PC-9 (cell line): ENCODE data around the gene EIF3K. TPM values are rescaled to one million over a fixed set of nuclear protein-coding genes. Genes with fewer than 3 reads are reported as not detected.

ENCODE experiments used
- BruUV-seq: library from RNA; stranded (reverse); fragments of 400-500 nt; replicated peaks from 2 replicates; lab custom pipeline; 2021; lab: Mats Ljungman, UMichigan
- CTCF ChIA-PET: fragments of 300-600 bp; sonication (Branson Sonifier 250); formaldehyde crosslinking; loops from one replicate; lab custom pipeline; 2022; ENCODE audit warnings: antibody characterized with exemption; lab: Charles Lee
- POLR2A ChIA-PET: fragments of 300-600 bp; sonication (Branson Sonifier 250); formaldehyde crosslinking; loops from one replicate; lab custom pipeline; 2022; ENCODE audit warnings: antibody characterized with exemption; ENCODE audit not compliant: unreplicated experiment; lab: Charles Lee
- DNase-seq, 2 experiments: peaks; one replicate each; pipeline versions ENCODE4 v3.0.0 to v3.0.0-alpha.2; 2015 to 2022; ENCODE audit warnings: mixed read lengths in 1 of 2
- H2AFZ ChIP-seq: fragments of 200-600 bp; sonication (generic); 2 replicates; pipeline ENCODE4 v1.8.1; 2017; ENCODE audit warnings: antibody characterized with exemption
- H3F3A ChIP-seq: fragments of 200-600 bp; sonication (generic); 2 replicates; pipeline ENCODE4 v1.8.1; 2017; ENCODE audit warnings: antibody characterized with exemption, mild to moderate bottlenecking, low read depth; ENCODE audit not compliant: insufficient read depth
- H3K27ac ChIP-seq: fragments of 200-600 bp; sonication (generic); 2 replicates; pipeline ENCODE4 v1.6.1; 2016; ENCODE audit warnings: mixed run types
- H3K27me3 ChIP-seq: fragments of 200-600 bp; sonication (generic); 2 replicates; pipeline ENCODE4 v1.6.1; 2016; ENCODE audit warnings: low read depth, mixed run types; ENCODE audit not compliant: insufficient read depth
- H3K36me3 ChIP-seq: fragments of 200-600 bp; sonication (generic); 2 replicates; pipeline ENCODE4 v1.6.1; 2016; ENCODE audit warnings: low read depth, mixed run types
- H3K4me1 ChIP-seq: fragments of 200-600 bp; sonication (generic); replicated peaks from 2 replicates; pipeline ENCODE4 v1.6.1; 2016; ENCODE audit warnings: mixed run types; ENCODE audit not compliant: insufficient read depth
- H3K4me2 ChIP-seq: fragments of 200-600 bp; sonication (generic); 2 replicates; pipeline ENCODE4 v1.6.1; 2017; ENCODE audit warnings: mixed run types
- H3K4me3 ChIP-seq: fragments of 200-600 bp; sonication (generic); 2 replicates; pipeline ENCODE4 v1.6.1; 2016; ENCODE audit warnings: mixed run types
- H3K79me2 ChIP-seq: fragments of 200-600 bp; sonication (generic); 2 replicates; pipeline ENCODE4 v1.6.1; 2017; ENCODE audit warnings: low read depth, mixed run types
- H3K9me2 ChIP-seq: fragments of 200-600 bp; sonication (generic); 2 replicates; pipeline ENCODE4 v1.8.1; 2017; ENCODE audit warnings: mild to moderate bottlenecking; ENCODE audit not compliant: insufficient read depth
- H3K9me3 ChIP-seq: fragments of 200-600 bp; sonication (generic); 2 replicates; pipeline ENCODE4 v1.8.1; 2016; ENCODE audit warnings: low read depth; ENCODE audit not compliant: insufficient read depth
- H4K20me1 ChIP-seq: fragments of 200-600 bp; sonication (generic); 2 replicates; pipeline ENCODE4 v1.8.1; 2017; ENCODE audit not compliant: insufficient read depth
- CTCF ChIP-seq: fragments of 200-600 bp; sonication (generic); conservative IDR thresholded peaks from 2 replicates; pipeline ENCODE4 v1.6.1; 2017; ENCODE audit warnings: mixed run types, antibody characterized with exemption, mild to moderate bottlenecking, moderate library complexity
- EZH2 ChIP-seq: fragments of 200-600 bp; sonication (generic); IDR thresholded peaks from 2 replicates; pipeline ENCODE4 v1.8.0; 2017; ENCODE audit warnings: antibody characterized with exemption, low read depth
- intact Hi-C: fragments of 100-400 bp; cut with micrococcal nuclease; formaldehyde crosslinking; loops from one replicate; pipeline ENCODE4 v1.10.0; 2022; ENCODE audit not compliant: unreplicated experiment
- total RNA-seq: library from RNA; stranded (reverse); gene quantifications from 2 replicates; pipeline ENCODE4 v1.2.3, GENCODE V29; 2021

Gene EIF3K
- total RNA-seq, 1 experiment from 2014 or later: 230 TPM

GRCh38 chr19:38661996-38662395 is 43.0 kb downstream of the EIF3K start:
- no TSS peak for BruUV-seq
- peaks cover 97% of the 10 kb centered on the region for H3K4me1 ChIP-seq
- TF ChIP-seq CTCF (no peak), EZH2 (no peak)
- no peaks in the 10 kb centered on the region for H3K9me3 ChIP-seq
- peaks cover 32% of the 10 kb centered on the region; the same call in 1 of the 2 replicates for H3K36me3 ChIP-seq
- intact Hi-C loops: loop anchor here (1.0 kb wide), 1 partner anchor 11 kb away; no protein-coding TSS in a partner anchor
- no peak overlapping the region for H2AFZ ChIP-seq
- ChIA-PET POLR2A (interaction anchor here (0.5 to 1.2 kb wide), 6 partner anchors 13 to 57 kb away, joined by 3 to 7 read pairs (median 4); partner anchors contain the start of gene ACTN4), CTCF (no interaction called here)
- no peaks in the 10 kb centered on the region for H3K9me2 ChIP-seq
- H3K27ac ChIP-seq: peak overlapping the region; percentile 99
- DNase-seq: peak; percentile 69 to 96
- no peaks in the 10 kb centered on the region for H3K27me3 ChIP-seq
- H3K79me2 ChIP-seq: peaks cover 96% of the 10 kb centered on the region
- H3K4me2 ChIP-seq: peak overlapping the region; percentile 89
- H3K4me3 ChIP-seq: peak overlapping the region; percentile 21
- peaks cover 58% of the 10 kb centered on the region for H4K20me1 ChIP-seq
- peaks cover 91% of the 10 kb centered on the region for H3F3A ChIP-seq

GRCh38 chr19:38662537-38663155 is 43.7 kb downstream of the EIF3K start:
- Histone ChIP-seq H3K4me2 (peak overlapping the region; percentile 89), H3K27me3 (no peaks in the 10 kb centered on the region), H3F3A (peaks cover 91% of the 10 kb centered on the region), H3K79me2 (peaks cover 96% of the 10 kb centered on the region), H3K9me2 (no peaks in the 10 kb centered on the region), H3K4me1 (peaks cover 97% of the 10 kb centered on the region), H2AFZ (no peak overlapping the region), H3K36me3 (peaks cover 29% of the 10 kb centered on the region; the same call in 1 of the 2 replicates), H3K4me3 (peak overlapping the region; percentile 21), H4K20me1 (peaks cover 60% of the 10 kb centered on the region), H3K9me3 (no peaks in the 10 kb centered on the region), H3K27ac (peak overlapping the region; percentile 99)
- ChIA-PET CTCF (no interaction called here), POLR2A (interaction anchor here (0.5 to 1.2 kb wide), 7 partner anchors 14 to 57 kb away, joined by 3 to 10 read pairs (median 5); partner anchors contain the start of gene ACTN4)
- intact Hi-C loops: loop anchor here (1.0 kb wide), 1 partner anchor 11 kb away; no protein-coding TSS in a partner anchor
- no peak for DNase-seq
- no peak for TF ChIP-seq EZH2
- no peak for TF ChIP-seq CTCF
- no TSS peak for BruUV-seq

GRCh38 chr19:38663156-38663651 is 44.2 kb downstream of the EIF3K start:
- peaks cover 98% of the 10 kb centered on the region for H3K4me1 ChIP-seq
- H3K36me3 ChIP-seq: peaks cover 29% of the 10 kb centered on the region; the same call in 1 of the 2 replicates
- no peaks in the 10 kb centered on the region for H3K9me3 ChIP-seq
- H3F3A ChIP-seq: peaks cover 93% of the 10 kb centered on the region
- peak overlapping the region; percentile 99 for H3K27ac ChIP-seq
- no peaks in the 10 kb centered on the region for H3K27me3 ChIP-seq
- H2AFZ ChIP-seq: no peak overlapping the region
- ChIA-PET POLR2A (interaction anchor here (0.7 to 1.2 kb wide), 2 partner anchors 25 to 28 kb away, joined by 4 to 10 read pairs; no protein-coding TSS in a partner anchor), CTCF (interaction anchor here (0.6 kb wide), 1 partner anchor 25 kb away, joined by 10 read pairs; no protein-coding TSS in a partner anchor)
- H3K4me2 ChIP-seq: no peak overlapping the region
- H3K9me2 ChIP-seq: no peaks in the 10 kb centered on the region
- BruUV-seq: no TSS peak
- peaks cover 62% of the 10 kb centered on the region for H4K20me1 ChIP-seq
- no peak overlapping the region for H3K4me3 ChIP-seq
- no peak for DNase-seq
- TF ChIP-seq EZH2: no peak
- H3K79me2 ChIP-seq: peaks cover 97% of the 10 kb centered on the region
- intact Hi-C loops: no loop called here
